Hippocampal formation (tissue), 2 donors: ENCODE measurements around the gene PIP4K2A.

Experiments
- DNase-seq, 2 donors: peaks; one replicate each; lab custom pipeline; 2025; lab: John Stamatoyannopoulos, UW

PIP4K2A gene

DNA sequence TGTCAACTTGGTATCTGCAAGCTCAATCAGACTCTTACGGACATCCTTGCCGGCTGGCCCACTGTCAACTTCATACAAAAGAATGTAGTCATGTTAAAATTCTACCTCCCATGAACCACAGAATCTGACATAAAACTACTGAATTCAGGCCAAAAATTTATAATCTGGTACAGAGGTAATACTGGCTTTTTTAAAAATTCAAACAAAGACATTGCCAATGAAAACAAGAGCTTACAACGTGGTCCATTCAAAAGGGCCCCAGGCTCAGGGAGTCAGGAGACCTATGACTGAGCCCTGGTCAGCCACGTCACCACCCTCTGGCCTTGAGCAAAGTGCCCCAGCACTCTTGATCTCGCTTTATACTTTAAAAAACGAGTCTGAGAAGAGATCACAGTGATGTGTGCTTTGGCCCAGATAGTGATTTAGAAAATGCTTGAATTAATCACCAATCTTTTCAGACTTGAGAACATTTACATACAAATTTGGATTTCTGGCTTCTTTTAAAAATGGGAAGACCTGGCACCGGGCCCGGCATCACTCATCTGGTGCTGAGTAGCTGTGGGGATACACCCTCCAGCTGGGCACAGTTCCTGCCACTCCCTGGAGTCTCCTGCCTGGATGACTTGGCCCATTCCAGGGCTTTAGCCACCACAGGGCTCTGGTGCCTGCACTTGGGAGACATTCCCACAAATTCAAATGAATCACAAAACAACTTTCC, 94.1 kb downstream of the PIP4K2A start:
- peak; percentile 47 to 57 for DNase-seq

DNA sequence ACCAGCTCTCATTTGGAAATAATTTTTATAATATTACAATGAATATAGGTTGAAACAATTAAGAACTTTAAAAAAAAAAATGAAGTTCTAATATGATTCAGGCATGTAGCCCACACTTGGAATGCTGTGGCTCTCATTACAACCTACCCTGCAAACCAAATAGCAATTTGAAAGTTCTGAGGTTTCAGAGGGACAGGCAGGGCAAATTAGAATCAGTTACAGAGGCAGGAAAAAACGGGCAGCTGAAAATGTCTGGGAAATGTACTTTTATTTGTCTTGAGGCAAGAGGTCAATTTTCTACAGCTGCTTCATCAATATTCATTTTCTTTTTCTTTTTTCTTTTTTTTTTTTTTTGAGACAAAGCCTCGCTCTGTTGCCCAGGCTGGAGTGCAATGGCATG, 95.3 kb downstream of the PIP4K2A start:
- no peak for DNase-seq

- no peak for DNase-seq
Observed at GRCh38 chr10:22618078-22618785, 96.1 kb downstream of the PIP4K2A start.

GRCh38 chr10:22617516-22617915, 96.9 kb downstream of the PIP4K2A start:
- DNase-seq = peak in 1 of 2 donors; percentile 24

DNA sequence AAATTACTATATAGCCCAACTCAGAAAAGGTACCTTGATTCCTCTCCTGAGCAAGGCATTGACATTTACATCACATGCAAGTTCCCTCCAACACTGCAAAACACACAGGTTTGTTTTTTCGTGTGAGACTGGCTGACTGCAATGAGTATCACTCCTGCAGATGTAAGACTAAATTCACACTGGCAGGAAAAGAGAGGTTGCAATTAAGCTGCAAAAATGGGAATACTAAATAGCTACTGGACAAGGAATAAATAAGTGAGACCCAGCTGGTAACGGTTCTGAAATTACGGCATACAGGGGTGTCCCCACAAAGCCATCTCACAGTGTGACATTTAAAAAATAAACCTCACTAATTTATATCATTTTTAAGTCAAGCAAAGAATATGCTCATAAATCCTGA, 97.3 kb downstream of the PIP4K2A start:
- no peak for DNase-seq

DNA sequence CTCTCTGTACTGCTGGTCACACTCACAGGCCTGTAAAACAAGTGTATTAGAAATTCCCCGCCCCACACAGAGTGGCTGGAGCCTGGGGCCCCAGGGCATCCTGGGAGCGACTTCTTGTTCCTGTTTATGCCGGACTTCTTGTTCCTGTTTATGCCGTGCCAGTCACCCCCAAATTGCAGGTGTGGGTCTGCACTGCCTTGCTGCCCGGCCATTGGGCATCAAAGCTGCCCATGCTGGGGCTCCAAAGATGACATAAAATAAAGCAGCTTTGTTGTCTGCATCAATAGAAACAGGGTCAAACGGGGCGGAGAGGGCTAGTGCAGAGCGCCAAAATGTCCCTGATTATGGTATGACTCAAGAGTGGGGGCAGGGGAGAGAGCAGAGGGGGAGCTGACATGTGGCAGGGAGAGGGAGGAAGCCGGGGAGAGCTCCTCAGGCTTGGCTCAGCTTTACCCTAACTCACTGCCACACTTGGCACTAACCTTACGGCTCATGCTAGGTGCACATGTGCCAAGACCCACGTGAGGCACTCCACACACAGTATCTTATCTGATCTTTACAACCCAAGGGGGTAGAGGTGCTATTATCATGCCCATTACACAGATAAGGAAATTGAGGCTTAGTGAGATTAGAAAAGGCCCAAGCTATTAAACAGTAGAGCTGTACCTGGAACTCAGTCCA, 98.4 kb downstream of the PIP4K2A start:
- peak; percentile 91 to 99 for DNase-seq

DNA sequence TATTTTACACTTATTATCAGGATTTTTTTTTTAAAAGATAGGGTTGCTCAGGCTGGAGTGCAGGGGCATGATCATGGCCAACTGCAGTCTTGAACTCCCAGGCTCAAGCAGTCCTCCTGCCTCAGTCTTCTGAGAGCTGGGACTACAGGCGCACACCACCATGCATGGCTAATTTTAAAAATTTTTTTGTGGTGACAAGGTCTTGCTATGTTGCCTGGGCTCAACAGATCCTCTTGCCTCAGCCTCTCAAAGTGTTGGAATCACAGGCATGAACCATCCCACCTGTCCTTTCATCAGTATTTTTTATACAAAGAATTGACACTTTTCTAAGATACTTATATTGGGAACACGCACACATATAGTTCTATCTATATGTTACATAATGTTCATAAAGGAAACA, 99.3 kb downstream of the PIP4K2A start:
- DNase-seq = no peak

- no peak for DNase-seq
Observed at GRCh38 chr10:22613011-22613410, 101.4 kb downstream of the PIP4K2A start.

DNA sequence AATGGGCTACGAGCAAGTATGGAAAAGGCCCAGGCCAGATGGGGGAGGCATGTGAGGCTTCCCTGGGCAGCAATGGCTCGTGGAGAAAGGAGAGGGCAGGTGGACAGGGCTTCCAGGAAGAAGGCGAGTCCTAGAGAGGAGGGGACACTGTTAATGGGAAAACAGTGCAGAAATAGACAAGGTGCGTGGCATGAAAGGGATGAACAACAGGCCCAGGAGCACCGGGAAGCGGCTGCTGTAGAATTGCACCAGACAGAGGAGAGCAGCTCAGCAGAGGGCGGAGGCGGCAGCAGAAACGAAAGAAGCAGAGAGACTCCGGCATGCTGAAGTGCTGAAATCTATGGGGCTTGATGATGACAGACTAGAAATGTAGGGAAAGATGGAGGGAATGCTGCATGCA, 102.1 kb downstream of the PIP4K2A start:
- DNase-seq = no peak

DNA sequence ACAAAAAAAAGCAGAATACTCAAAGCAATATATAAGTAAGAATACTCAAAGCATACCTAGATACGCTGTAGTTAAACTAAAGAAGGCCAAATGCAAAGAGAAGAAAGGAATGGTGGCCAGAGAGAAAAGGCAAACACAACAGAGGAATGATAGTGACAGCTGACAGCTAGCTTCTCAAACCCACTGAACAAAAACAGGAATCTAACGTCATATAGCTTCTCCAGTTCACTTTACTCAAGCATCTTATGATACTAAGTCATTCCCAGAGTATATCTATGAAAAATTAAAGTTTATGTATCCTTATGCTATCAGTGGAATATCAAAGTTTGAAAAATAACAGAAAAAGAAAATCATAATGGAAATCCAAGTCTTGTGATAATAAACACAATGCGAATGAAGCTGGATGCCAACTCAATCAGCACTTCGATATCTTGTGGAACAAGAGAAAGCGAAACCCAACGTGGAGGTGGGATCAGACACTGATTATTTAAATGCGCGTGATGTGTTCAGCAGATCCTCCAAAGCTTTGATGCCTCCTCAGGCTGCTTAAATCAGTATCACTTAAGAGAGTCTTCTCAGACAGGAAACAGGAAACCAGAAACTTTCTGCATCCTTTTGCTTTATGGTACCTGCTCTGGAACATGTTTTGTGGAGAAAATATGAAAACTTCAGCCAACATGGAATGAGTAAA, 102.8 kb downstream of the PIP4K2A start:
- no peak for DNase-seq

GRCh38 chr10:22610610-22611009, 103.8 kb downstream of the PIP4K2A start:
- no peak for DNase-seq

DNA sequence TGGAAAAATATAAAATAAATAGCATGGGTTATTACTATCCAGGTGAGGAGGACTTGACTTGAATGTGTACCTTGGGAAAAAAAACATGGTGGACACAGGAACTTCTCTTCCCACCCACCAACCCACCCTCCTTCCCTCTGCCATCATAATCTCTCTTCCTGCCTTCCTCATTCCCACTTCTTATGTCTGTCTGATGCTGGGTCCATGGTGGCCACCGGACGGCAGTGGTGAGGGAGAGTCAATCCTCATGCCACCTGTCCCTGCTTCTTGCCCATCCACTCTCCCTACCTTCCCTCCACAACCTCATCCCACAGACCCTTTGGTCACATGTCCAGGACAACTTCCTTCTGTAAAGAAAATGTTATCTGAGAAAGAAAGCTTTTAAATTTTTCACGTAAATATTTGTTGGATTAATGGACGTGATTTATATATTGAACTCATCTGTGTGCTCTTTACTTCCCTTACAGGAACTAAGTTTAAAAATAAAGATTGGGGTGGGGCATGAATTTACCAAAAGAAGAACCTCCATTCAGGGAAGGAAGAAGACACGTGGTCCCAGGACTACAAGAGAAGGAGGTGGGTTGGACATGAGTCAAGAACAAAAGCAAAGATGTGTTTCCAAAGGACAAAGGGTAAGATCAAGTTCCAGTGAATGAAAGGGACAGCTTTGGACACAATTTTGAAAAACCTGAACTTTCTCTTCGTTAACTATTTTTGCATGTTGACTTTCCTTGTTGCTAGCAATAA, 104.5 kb downstream of the PIP4K2A start:
- DNase-seq = no peak

DNA sequence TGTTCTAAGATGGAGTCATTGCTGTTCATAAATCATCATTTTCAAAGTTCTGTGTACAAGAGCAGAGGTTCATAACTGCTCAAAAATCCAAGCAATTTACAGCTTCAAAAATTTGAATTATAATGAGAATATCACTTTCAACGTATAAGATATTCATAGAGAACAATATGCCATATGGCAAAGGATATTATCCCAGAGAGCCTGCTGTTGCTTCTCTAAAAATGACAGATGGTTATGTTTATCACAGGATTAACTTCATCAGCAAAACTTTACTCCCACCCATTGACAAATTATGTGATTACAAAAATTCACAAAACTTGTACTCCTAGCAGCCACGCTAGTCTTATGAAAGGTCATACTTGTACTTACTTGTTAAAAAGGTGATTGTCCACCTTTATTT, 105.1 kb downstream of the PIP4K2A start:
- peak in 1 of 2 donors; percentile 47 for DNase-seq

DNA sequence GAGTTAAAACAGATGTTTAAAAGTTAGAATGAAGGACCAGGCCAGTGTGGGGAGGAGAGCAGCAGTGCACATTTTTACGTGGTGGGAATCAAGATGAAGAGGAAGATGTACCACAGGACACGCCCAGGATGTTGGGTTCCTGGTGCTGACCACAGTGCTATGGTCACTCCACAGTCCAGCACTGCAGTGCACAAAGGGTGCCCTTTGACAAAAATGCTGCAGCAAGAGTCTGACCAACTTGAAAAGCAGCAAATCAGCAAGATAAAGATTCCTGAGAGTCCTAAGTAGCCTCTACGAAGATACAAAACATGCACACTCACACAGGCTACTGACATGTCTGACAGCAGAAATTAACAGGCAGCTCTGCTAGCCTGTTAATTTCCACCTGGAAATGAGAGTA, 107.1 kb downstream of the PIP4K2A start:
- no peak for DNase-seq

GRCh38 chr10:22606164-22606614, 108.2 kb downstream of the PIP4K2A start:
- DNase-seq = peak in 1 of 2 donors; percentile 23

DNA sequence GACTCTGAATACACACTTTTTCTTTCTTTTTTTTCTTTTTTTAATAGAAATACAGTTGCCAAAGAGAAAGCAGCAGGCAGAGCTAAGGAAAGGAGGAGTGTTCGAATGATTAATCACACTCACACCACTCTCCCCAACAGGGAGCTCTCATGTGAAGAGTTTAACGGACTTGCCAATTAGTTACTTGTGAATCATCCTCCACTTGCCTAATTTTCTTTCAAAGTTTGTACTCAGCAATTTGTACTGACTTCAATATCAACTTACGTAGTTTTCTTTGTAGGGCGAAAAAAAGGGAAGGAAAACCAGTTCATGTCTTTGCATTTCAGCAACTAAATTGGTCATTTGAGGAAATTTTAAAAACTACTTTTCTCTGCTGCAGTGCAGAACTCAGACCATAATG, 109.2 kb downstream of the PIP4K2A start:
- peak in 1 of 2 donors; percentile 52 for DNase-seq

DNA sequence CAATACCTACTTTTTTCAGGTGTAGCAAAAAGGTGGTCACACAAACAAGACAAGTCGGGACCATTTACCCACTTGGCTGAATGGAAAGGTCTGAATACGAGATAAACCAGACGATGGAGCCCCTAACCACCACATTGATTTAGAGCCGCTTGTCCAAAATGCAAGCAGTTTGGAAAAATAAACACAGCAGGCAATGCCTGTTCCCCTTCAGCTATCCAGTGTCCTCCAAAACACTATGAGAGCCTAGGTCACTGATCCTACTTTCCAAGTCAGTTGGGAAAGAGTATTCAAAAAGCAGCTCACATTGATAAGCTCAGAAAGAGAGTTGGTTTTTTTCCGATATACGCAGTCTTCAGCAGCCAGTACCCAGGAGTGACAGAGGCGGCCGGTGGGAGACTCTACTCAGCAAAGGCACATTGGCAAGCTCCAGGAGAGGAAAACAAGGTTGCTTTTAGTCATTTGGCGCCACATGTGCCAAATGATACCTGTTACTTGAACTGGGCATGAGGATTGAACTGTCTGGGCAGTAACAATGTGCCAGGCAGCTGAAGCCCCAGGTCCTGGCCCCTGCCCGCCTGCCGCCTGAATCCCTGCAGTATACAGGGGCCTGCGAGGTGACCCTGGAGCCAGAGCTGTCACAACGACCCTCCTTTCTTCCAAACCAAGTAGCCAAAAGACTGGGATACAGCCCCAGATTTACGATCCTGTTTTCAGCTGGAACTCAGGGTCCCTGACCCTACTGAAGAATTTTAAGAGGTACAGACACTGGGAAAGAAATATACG, 109.8 kb downstream of the PIP4K2A start:
- no peak for DNase-seq

- no peak for DNase-seq
Observed at GRCh38 chr10:22603581-22603980, 110.8 kb downstream of the PIP4K2A start.

GRCh38 chr10:22601618-22602017, 112.8 kb downstream of the PIP4K2A start:
- DNase-seq = no peak

DNA sequence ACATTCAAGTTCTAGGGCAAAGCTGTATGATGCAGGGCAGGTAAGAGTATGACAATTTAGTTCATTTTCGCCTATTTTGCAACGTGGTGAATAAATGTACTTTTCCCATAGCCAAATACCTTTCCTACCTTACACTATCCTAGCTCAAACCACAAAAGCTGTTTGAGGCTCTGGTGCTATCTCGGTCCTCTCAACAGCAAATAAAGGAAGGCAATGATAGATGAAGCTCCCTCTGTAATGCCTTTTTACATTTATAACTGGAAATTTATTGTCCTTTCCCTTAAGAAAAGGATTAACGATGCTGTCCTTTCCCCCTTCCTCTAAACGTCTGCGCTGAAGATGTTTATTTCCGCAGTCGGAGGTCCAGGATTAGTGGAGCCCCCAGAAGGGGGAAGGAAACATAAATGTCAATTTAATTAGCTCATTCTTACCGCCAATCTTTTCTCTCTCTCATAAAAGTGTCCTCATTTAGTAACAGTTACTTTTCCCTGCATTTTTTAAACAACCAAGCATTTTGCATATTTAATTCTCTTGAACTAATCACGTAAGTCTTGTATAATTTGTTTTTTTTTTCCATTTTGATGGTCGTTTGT, 114.6 kb downstream of the PIP4K2A start:
- no peak for DNase-seq
